Ovary (tissue), 3 donors: ENCODE measurements around the gene CNNM4.

Source experiments
- CTCF ChIP-seq, 3 donors: fragments of 450-650 bp in 2 of 3; fragments of 200-600 bp in 1 of 3; IDR thresholded peaks; one replicate each; pipeline versions ENCODE4 v1.5.1 to v1.8.0; 2016 to 2022; ENCODE audit warnings: antibody characterized with exemption in 3 of 3, mild to moderate bottlenecking in 1 of 3
- EP300 ChIP-seq: sonication (generic); formaldehyde crosslinking; IDR thresholded peaks from one replicate; pipeline ENCODE4 v1.6.1; 2017; ENCODE audit warnings: antibody characterized with exemption
- POLR2A ChIP-seq: fragments of 450-650 bp; IDR thresholded peaks from one replicate; pipeline ENCODE4 v1.6.1; 2017; ENCODE audit warnings: antibody characterized with exemption, mild to moderate bottlenecking, moderate library complexity
- donor health status: DM: no; HTN: no; CAD: no.

- TF ChIP-seq CTCF (IDR thresholded peaks at IDR 0.05) (no peak), EP300 (no peak), POLR2A (no peak)
These were observed 87.6 kb downstream of the CNNM4 start for GRCh38 chr2:96848264-96848663.
